ENCODE data around the gene ANK2.

ANK2 gene

DNA sequence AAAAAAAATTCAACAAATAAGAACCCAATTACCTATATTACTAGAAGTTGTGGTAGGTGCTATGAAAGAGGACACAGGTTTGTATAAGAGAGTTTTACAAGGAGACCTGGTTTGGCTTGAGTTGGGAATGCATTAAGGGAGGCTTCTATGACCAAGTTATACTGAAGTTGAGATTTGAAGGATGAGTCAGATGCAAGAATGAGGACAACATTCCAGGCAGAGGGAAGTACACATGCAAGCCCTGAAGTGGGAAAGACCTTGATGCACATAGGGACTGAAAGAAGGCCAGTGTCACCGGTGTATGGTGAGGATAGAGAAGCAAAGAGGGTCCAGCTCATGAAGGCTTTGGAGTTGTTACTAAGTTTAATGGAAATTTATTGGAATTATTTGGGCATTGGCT lies 52.2 kb downstream of the ANK2 start:
- DNase-seq, result no peak

DNA sequence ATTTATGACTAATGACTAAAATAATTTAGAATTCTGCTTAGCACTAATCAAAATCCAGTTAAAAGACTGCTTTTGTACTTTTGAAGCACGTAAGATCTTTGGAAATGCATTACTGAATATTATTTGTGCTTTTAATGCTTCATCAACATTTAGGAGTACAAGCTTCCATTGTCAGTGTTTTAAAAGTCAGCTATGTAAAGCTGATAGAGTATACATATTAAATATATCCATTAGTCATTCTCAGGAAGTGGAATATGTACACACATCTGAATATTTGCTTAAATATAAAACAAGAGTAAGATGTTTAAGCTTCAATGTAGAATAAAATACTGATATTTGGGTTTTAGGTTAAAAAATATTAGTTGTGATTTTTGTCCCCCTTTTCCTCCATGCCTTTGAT lies 54.1 kb downstream of the ANK2 start:
- no peak for DNase-seq

DNA sequence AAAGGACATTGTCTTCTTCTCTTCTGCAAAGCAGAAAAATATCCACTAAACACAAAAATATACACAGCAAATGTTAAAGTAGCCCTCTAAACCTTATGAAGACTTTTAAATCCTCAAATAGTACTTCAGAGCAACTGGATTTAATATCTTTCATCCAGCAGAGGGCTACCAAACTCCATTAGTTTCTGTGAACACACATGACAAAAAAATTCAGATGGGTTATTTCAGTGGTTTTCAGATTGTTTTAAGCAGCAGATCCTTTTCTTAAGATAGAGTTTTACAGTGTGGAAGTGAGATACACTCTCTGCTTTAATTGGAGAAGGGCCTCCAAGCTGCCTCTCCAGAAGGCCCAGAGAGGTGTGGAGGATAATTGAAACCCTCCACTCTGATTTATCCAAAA lies 56.7 kb downstream of the ANK2 start:
- DNase-seq, result no peak

DNA sequence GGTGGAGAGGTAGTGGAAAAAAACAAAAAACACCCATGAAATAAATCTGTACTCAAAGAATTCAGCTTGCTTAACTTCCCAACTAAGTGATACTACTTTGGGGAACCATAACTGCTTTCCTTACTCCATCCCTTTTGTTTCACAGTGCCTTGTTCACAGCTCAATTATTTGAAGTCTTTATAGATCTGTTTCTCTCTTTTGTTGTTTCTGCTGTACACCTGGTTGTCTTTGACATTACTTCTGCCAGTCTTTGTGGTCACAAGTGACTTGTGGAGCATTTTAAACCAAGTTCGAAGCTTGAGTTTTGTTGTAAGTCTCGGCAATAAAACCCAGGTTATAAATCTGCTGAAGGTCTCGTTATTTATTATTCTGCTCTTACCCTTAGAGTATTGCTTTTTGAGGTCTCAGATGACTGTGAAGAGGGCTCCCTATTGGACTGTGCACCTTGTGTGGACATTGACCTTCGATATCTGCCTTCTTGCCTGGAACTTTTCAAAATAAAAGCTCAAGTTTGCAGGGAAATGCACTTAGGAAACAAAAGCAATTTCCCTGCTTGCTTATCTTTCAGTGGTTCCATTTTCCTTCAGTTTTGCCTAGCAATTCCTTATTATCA lies 59.8 kb downstream of the ANK2 start:
- DNase-seq, result no peak

DNA sequence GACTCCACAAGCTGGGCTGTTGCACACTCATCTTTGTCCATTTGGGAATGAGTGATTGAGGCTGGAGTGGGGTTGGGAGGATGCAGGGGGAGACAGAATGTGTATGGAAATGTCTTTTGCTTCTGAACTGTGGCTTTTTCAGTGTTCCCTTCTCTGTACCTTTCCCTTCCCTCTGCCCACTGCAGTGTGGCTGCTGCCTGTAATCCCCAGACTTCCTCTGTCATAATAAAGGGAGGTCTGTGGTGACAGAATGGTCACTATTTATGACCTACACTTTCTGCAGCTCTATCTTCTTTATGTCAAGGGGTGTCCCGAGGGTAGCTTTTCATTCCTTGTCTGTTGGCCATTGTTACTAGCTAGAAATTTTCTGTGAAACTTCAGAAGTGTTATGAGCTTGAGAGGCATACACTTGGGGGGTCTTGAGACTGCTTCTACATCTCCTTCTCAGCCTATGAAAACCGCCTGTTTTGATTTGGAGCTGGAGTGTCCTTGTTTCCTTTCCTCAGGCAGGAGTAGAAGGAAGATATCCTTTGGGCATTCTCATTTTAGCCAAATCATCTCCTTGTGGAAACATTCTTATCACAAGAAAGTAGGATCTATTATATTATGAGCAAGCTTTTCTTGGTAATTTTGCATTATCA lies 63.0 kb downstream of the ANK2 start:
- DNase-seq, result no peak

DNA sequence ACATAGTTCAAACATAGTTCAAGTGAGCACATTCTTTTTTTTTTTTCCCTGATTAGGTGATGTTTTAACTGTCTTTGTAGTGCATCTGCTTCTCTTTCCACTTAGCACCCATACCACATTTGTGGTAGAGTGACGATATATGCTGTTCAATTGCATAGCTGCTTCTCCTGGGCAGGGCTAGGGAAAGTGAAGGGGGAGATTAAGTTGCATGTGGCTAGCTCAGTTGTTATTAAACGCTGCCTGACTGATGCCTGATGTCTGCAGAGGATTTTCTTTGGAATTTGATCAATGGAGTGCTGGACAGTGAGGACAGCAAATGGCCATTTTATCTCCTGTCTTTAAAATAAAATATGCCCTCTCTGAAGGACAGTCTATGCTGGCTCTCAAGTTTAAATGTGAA lies 63.7 kb downstream of the ANK2 start:
- no peak for DNase-seq

DNA sequence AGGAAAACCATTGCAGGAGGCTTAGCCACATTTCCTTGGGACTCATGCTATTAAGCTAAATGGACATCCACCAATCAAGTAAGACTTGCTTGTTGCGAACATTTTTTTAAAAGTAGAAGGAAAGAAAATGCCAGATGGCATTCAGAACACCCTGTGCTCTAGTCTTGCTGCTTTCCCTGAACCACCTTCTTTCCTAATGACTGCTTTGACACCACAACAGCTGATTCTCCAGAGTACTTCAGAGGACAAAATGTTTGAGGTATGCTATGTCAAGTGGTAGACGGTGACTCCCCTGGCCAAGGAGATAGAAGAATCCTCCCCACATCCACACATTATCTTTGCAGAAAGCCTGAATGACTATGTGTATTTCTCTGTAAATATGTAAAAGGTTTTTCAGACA lies 65.4 kb downstream of the ANK2 start:
- DNase-seq, result no peak

DNA sequence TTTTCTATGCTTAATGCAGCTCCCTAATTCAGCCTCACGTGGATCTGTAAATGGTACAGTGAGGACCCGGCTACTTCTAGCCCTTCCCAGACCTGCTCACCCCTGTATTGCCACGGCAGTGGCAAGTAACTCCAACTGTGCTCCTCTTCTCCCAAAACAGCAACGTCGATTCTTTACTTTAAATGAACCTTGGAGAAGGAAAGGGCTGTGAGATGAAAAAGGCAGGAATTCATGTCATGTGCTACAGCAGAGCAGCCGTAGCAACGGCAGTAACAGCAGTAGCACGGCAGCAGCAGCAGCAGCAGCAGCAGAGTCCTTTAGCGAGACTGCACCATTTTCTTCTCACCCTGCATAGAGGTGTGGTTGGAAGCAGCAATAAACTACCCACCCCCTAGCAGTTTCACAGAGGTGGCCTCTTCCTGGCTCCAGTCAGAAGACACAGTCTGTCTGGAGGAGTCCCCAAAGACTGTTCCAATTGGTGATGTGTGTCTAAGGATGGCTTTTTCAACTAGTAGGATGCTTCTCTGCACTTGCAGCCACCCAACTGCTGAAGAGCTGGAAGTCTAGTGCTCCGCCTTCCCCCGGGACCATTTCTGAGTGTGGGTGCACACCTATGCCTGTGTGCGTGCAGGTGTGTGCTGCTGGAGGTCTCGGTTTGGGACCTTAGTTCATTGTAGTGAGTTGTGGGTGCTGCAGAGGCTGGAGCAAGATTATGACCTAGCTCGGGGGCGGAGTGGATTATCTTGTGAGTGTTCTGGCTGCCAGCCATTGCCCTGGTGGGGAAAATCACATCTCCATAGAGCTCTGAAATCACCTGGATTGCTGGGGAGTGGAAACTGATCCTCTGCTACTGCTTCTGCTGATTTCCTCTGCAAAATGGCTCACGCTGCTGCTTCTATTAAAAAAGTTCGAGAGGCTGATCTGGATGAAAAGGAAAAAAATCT lies 67.2 kb downstream of the ANK2 start:
- no peak for DNase-seq

DNA sequence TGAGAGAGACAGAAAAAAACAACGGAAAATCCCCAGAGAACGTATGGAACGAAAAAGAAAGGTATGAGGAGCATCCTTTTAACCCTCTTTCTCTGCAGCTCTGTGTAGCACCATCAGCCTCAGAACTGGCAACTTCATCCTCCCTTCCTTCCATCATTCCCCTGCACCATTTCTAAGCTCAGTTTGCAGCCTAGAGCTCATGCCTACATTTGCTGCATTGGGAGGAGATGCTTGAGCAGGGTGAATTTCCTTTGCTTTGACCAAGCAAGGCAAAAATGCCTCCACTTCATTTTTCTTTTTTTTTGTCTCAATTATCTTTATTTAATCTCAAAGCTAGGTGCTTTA lies 67.9 kb downstream of the ANK2 start:
- DNase-seq, result no peak

DNA sequence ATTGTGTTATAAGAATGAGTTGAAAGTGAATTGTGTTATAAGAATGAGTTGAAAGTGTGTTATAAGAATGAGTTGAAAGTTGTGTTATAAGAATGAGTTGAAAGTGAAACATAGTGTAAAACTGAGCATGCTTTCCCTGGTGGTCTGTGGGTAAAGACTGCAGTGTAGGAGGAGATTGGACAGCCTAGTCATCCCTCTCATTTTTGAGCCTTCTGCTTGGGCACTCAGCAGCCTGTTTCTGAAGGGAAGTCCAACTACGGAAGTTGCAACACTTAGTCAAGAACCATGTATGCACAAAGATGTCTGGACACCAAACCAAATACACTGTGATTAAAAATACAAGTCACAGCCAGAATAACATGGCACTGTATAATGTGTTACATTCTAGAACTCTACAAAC lies 72.6 kb downstream of the ANK2 start:
- no peak for DNase-seq

DNA sequence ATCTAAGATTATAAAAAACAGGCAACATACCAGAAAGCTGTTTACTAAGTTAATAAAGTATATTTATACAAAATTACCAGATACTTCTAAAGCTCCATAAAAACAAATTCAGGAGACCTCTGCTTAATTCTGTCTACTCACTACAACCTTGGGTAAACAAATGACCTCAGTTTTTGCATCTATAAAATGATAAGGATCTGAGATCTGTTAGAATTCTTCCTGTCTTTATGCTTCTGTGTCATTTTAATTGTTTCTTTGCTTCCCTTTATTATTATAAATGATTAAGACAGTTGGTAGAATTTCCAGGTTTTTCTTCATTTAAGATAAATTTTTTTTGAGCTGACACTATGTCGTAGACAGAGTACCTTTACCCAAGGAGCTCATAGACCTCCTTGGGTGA lies 76.0 kb downstream of the ANK2 start:
- no peak for DNase-seq

DNA sequence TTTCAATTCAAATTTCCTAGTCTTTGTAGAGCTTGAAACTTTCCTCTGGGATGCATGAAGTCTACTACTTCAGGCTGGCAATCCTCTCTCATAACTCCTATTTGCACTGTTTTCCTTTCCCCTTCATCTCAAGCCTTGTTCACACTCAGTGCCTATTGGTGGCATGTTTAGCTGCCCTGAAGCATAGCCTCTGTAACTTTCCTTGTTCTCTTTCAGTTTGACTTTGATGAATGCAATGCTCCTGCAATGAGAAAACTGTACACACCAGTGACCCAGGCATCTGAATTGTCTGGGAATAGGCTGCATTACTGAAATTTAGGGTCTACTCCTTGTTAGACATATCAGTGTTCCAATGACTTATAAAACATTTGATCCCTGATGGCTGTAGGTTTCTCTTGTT lies 81.7 kb downstream of the ANK2 start:
- DNase-seq, result no peak

DNA sequence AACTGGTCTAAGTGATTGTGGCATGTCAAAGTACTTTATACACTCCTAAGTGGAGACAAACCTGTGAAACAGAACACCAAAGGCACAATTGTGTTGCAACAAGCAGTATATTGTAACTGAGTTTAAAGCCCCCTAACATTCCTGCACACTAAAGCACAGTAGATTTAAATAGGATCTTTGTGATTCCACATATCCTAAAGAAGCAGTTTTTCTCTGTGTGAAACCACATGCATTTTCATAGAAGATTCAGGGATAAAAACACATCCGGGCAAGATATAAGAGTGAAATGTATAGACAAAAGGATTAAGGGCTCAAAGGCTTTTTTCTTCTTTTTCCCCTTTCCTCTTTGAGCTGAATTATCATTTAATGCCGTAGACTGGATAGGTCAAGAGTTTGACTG lies 82.2 kb downstream of the ANK2 start:
- no peak for DNase-seq

DNA sequence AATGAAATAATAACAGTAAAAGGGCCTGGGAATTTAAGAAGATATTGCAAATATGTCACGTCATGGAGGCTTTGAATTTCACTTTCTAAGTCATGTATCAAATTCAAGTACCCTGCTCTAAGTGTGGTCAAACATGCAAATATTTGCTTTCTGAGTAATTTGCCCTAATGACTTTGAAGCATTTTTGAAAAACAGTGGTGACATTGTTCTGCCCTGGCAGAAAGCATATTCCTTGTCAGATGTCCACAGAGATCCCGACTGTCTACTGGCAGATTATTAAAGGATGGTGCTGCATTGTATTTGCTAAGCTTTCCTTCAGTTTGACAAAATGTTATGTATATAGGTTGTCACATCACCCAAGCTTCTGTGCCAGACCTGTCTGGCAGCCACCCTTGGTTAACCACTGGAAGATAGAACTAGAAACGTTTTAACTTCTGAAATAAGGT lies 92.5 kb downstream of the ANK2 start:
- no peak for DNase-seq

DNA sequence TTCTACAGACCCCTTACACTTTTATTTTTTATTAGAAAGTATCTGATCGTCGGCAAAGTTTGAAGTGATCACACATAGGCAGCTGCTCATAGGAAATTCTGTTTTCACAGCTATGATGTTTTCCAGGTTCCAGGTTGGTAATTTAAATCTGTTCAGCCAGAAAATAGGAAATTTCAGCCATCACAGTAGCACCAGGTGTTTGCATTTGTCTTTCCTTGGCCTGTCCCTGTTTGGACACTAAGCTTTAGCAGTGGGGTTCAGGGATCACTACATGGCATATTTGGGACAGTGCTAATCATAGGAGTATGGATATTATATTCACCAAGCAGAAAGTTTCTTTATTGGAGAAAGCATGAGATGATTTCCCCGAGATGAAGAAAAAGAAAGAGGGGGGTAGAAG lies 92.9 kb downstream of the ANK2 start:
- DNase-seq, result no peak

DNA sequence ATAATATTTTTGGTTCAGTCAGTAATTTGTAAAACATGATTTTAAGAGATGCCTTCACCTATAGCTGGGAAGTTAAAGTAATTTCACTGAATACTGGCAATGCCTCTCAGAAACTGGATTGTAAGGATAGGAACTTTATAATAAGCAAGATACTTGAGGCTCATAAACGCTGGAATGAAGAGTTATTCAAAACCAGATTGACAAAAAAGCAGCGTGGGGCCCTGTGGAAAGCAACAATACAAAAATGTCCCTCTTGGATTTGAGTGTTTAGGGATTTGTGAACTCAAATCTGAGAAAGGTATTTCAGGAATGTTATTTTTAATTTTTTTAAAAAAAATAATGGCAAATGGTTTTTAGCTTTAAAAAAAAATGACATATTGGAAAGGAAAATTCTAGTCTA lies 94.6 kb downstream of the ANK2 start:
- DNase-seq, result no peak

DNA sequence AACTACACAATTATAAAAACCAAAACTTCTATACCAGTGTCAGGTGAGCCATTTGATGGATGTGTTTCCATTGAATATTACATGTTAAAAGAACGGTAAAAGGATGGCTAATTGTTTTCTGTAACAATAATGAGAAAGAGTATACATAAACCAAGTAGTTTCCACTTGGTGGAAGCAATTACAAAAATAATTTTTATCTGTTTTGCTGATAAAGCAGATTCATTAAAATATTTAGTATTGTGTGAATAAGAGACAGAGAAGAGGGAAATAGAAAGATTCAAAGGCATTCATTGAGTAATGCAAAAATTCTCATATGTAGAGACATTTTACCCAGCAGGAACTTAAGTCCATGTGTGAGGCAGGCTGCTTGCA lies 95.7 kb downstream of the ANK2 start:
- DNase-seq, result no peak

DNA sequence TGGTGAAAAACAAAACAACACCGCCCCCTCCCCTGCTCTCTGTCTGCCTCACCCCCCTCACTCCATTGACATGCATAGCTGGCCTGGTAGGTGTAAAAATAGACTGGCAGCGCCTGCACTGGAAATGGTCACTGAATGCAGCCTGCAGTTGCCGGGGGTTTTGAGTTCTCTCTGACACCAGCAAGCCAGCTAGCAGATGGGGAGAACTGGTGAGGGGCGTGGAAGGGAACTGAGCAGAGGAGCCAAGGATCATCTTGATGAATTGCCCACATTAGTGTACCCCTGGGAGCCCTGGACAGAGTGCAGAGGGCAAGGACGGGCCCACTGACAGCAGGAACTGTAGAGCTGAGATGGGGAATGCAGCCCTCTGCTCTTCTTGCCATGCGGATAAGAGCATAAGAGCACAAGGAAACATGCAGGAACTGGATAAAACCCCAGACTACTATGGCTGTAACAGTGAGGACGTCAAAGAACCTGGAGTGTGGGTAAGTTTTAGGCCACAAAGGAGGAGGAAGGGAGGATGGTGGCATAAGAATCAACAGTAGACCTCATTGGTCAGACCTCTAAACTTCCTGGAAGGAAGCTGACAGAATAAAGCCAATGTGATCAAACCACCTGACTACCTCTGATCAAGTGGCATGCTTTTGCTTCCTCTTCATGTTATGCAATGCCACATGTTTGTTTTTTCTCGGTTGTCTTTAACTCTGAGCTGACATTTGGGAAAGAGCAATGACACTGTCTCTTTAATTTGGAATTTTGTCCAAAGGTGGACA lies 96.3 kb downstream of the ANK2 start:
- DNase-seq, result no peak

DNA sequence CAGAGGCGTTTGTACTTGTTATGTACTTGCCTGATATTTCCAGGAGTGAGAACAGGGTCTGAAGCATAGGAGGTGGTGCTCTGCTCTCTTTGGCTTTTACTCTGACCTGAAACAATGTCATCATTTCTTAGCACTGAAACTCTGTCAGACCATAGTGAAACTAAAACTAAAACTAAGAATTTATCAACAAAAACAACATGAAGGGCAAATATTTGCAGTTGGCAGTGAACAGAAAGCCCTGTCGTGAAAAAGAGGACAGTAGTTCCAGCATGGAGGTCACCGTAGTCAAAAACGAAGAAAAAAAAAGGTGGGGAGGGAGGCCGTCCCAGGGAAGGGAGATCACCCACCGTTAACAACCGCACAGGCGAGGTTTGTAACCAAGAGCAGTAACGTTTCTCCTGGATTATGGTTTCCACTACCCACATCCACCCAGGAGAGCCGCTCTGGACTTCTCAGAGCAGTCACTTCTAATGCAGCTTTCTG lies 97.5 kb downstream of the ANK2 start:
- DNase-seq, result no peak

DNA sequence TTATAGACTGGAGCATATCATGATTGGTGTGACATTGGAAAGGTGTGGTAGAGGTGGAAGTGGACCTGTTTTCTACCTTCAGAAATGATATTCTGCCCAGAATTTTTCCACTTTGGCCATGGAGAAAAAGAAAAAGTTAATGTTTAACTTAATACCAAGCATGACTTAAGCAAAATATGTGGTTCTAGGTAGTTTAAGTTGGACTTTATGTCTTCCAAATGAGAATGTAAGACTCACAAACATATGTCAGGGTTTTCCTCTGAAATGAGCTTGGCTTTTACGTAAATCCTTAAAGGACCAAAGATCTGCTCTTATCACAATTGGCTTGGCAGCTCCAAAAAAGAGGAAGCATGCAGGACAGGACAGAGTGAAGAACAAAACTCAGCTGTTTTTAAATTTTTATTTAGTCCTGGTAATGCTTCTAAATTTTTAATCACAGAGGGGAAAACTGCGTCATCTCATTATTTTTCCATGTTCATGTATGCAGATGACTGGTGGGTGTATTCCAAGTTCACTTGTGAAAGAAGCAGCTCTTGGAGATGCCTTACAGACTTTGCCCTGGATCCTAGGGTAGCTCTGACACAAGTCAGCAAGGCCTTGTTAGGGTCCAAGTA lies 98.2 kb downstream of the ANK2 start:
- DNase-seq, result no peak

DNA sequence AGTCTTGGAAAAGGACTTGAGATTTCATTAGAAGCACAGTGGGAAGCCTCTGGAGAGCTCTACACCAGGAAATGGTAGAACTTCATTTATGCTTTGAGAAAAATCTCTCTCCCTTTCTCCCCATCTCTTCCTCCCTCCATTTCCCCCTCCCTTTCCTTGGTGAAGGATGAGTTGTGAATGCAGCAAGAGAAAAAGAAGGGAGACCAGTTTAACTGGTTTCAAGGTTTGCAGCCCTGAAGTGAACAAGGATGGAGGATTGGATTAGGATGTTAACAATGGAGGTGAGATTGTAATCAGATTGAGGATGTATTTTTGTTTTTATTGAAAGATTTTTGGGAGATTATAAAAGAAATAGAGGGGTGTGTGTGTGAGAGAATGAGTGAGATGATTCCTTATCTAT lies 99.5 kb downstream of the ANK2 start:
- DNase-seq, result no peak

DNA sequence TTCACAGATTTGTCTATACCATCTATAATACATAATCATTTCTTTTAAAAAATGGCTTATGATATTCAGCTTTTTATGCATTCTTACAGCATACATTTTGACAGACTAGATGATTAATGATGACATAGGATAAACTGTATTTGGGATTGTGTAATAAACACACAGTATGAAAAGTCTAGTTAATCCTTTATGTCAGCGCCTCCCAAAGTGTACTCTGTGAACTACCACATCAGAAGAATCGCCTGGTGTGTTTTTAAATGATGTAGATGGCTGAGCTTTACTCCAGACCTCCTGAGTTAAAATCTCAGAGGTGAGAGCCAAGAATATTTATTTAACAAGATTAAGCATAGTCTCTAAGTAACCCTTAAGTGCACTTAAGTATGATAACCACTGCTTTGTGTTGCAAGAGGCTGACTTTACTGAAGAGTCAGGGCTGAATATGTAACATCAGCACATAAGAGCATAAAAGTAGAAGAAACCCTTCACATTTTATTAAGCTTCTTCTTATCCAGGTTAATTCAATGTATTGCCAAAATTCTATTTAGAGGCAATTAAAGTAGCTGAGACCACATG lies 104.2 kb downstream of the ANK2 start:
- no peak for DNase-seq

DNA sequence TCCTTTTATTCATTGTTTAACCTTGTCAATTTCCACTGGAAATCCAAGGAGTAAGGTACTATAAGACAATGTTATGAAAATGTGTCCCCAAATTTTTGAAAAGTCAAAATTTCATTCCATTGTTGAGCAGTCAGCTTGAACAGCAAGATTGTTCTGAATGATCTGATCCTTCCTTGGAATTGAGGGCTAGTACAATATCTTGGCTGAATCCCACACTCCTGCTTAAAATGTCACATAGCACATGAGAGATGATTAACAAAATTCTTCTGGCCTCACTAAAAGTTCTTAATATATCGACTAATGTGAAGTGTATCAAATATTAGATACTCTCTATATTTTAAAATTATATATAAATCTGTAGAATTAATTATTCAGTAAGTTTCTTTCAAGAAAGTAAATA lies 104.8 kb downstream of the ANK2 start:
- no peak for DNase-seq

Measured in CD4-positive, alpha-beta T cell treated with Interleukin-17A for 1 hour (primary cell).